ENCODE measurements around the gene PRIM2. TPM values are rescaled to one million over a fixed set of nuclear protein-coding genes. Genes with fewer than 3 reads are reported as not detected.

The PRIM2 gene
- total RNA-seq, 1 experiment from 2014 or later: 24.7 TPM

GRCh38 chr6:57294862-57295445 lies 22.5 kb upstream of the PRIM2 start:
- no TSS peak for BruUV-seq (replicated peaks)
- no peaks in the 10 kb centered on the region for H3K36me3 Mint-ChIP-seq (ENCODE audit: insufficient read depth, unreplicated experiment)
- H3K27me3 Mint-ChIP-seq (ENCODE audit: insufficient read depth, unreplicated experiment): peaks cover 4% of the 10 kb centered on the region
- ChIA-PET POLR2A (no interaction called here), CTCF (no interaction called here)
- peaks cover 9% of the 10 kb centered on the region for H3K9me3 Mint-ChIP-seq (ENCODE audit: unreplicated experiment)
- no peak for TF ChIP-seq CTCF (IDR thresholded peaks at IDR 0.05; ENCODE audit: insufficient read depth in 1 of 2, low read depth in 1 of 2, low read length in 1 of 2, severe bottlenecking in 1 of 2, unreplicated experiment in 1 of 2)
- no peaks in the 10 kb centered on the region for H3K4me1 ChIP-seq
- intact Hi-C loops (cut with micrococcal nuclease; ENCODE audit: unreplicated experiment): no loop called here
- no peaks in the 10 kb centered on the region for H3K36me3 ChIP-seq (ENCODE audit: control insufficient read depth, insufficient read depth, low read length)
- H3K4me3 Mint-ChIP-seq (ENCODE audit: unreplicated experiment): no peak overlapping the region
- no peaks in the 10 kb centered on the region for H3K9me3 ChIP-seq
- H3K27me3 ChIP-seq (replicated peaks; ENCODE audit: control insufficient read depth, insufficient read depth, low read length): no peaks in the 10 kb centered on the region
- no peaks in the 10 kb centered on the region for H3K4me1 Mint-ChIP-seq (ENCODE audit: low read depth, unreplicated experiment)
- H3K27ac Mint-ChIP-seq (ENCODE audit: unreplicated experiment): no peak overlapping the region
- no peak overlapping the region for H3K4me3 ChIP-seq (ENCODE audit: low read depth, low read length)
- no peak for DNase-seq

- CTCF ChIA-PET: no interaction called here
- intact Hi-C loops (cut with micrococcal nuclease; ENCODE audit: unreplicated experiment): no loop called here
- H3K9me3 ChIP-seq: no peaks in the 10 kb centered on the region
- Mint-ChIP-seq H3K9me3 (ENCODE audit: unreplicated experiment) (no peaks in the 10 kb centered on the region), H3K4me1 (ENCODE audit: low read depth, unreplicated experiment) (no peaks in the 10 kb centered on the region), H3K27me3 (ENCODE audit: insufficient read depth, unreplicated experiment) (no peaks in the 10 kb centered on the region), H3K36me3 (ENCODE audit: insufficient read depth, unreplicated experiment) (no peaks in the 10 kb centered on the region), H3K27ac (ENCODE audit: unreplicated experiment) (no peak overlapping the region), H3K4me3 (ENCODE audit: unreplicated experiment) (no peak overlapping the region)
- no peak for TF ChIP-seq CTCF (IDR thresholded peaks at IDR 0.05; ENCODE audit: insufficient read depth in 1 of 2, low read depth in 1 of 2, low read length in 1 of 2, severe bottlenecking in 1 of 2, unreplicated experiment in 1 of 2)
- H3K27me3 ChIP-seq (replicated peaks; ENCODE audit: control insufficient read depth, insufficient read depth, low read length): no peaks in the 10 kb centered on the region
- DNase-seq: no peak
- BruUV-seq (replicated peaks): no TSS peak
- H3K4me1 ChIP-seq: no peaks in the 10 kb centered on the region
- no peak overlapping the region for H3K4me3 ChIP-seq (ENCODE audit: low read depth, low read length)
- no peaks in the 10 kb centered on the region for H3K36me3 ChIP-seq (ENCODE audit: control insufficient read depth, insufficient read depth, low read length)
- POLR2A ChIA-PET: no interaction called here
Observed at GRCh38 chr6:57297505-57297904, 19.9 kb upstream of the PRIM2 start.

- DNase-seq: no peak
- H3K4me1 ChIP-seq: no peaks in the 10 kb centered on the region
- TF ChIP-seq CTCF (IDR thresholded peaks at IDR 0.05; ENCODE audit: insufficient read depth in 1 of 2, low read depth in 1 of 2, low read length in 1 of 2, severe bottlenecking in 1 of 2, unreplicated experiment in 1 of 2): no peak
- Mint-ChIP-seq H3K9me3 (ENCODE audit: unreplicated experiment) (no peaks in the 10 kb centered on the region), H3K4me1 (ENCODE audit: low read depth, unreplicated experiment) (no peaks in the 10 kb centered on the region), H3K36me3 (ENCODE audit: insufficient read depth, unreplicated experiment) (no peaks in the 10 kb centered on the region), H3K27ac (ENCODE audit: unreplicated experiment) (no peak overlapping the region), H3K4me3 (ENCODE audit: unreplicated experiment) (no peak overlapping the region), H3K27me3 (ENCODE audit: insufficient read depth, unreplicated experiment) (no peaks in the 10 kb centered on the region)
- no TSS peak for BruUV-seq (replicated peaks)
- no peaks in the 10 kb centered on the region for H3K27me3 ChIP-seq (replicated peaks; ENCODE audit: control insufficient read depth, insufficient read depth, low read length)
- no peaks in the 10 kb centered on the region for H3K9me3 ChIP-seq
- POLR2A ChIA-PET: no interaction called here
- H3K36me3 ChIP-seq (ENCODE audit: control insufficient read depth, insufficient read depth, low read length): no peaks in the 10 kb centered on the region
- H3K4me3 ChIP-seq (ENCODE audit: low read depth, low read length): no peak overlapping the region
- intact Hi-C loops (cut with micrococcal nuclease; ENCODE audit: unreplicated experiment): no loop called here
- CTCF ChIA-PET: no interaction called here
Observed at GRCh38 chr6:57298741-57299140, 18.7 kb upstream of the PRIM2 start.

Measured in Caco-2 (cell line).